Osteoblast (primary cell): Measurements from ENCODE around the gene SFTPA1. TPM values are rescaled to one million over a fixed set of nuclear protein-coding genes. Genes with fewer than 3 reads are reported as not detected.
"Not testable (repeated sequence)": the region's sequence is repeated elsewhere in the genome, so short reads cannot be mapped to it uniquely, and the experiment has no call there.

Experiments used
- DNase-seq: peaks from one replicate; pipeline ENCODE4 v3.0.0; 2011; ENCODE audit warnings: low spot score, mixed read lengths; ENCODE audit not compliant: insufficient read length; ENCODE audit errors: missing footprints
- H2AFZ ChIP-seq: 2 replicates; pipeline ENCODE4 v1.6.0; 2011; ENCODE audit warnings: mild to moderate bottlenecking, low read length
- H3K27ac ChIP-seq: 2 replicates; pipeline ENCODE4 v1.5.1; 2011; ENCODE audit warnings: mild to moderate bottlenecking, low read depth, low read length, moderate library complexity
- H3K27me3 ChIP-seq: 2 replicates; pipeline ENCODE4 v1.6.0; 2012; ENCODE audit warnings: mild to moderate bottlenecking, control low read depth, inconsistent platforms, low read length, moderate library complexity; ENCODE audit not compliant: insufficient read depth
- H3K36me3 ChIP-seq: 2 replicates; pipeline ENCODE4 v1.5.1; 2011; ENCODE audit warnings: mild to moderate bottlenecking, low read length, control low read depth, moderate library complexity; ENCODE audit not compliant: insufficient read depth
- H3K4me1 ChIP-seq: 2 replicates; pipeline ENCODE4 v1.5.1; 2011; ENCODE audit warnings: mild to moderate bottlenecking, low read length, control low read depth, moderate library complexity; ENCODE audit not compliant: insufficient read depth
- H3K4me2 ChIP-seq: 2 replicates; pipeline ENCODE4 v1.6.0; 2011; ENCODE audit warnings: mild to moderate bottlenecking, low read length; ENCODE audit not compliant: insufficient read depth
- H3K4me3 ChIP-seq: fragments of 200-600 bp; sonication (generic); 3 replicates; pipeline ENCODE4 v1.5.1; 2012; ENCODE audit warnings: mild to moderate bottlenecking, low read length, inconsistent platforms; ENCODE audit not compliant: insufficient read depth
- H3K79me2 ChIP-seq: 2 replicates; pipeline ENCODE4 v1.6.0; 2012; ENCODE audit warnings: mild to moderate bottlenecking, low read length, control low read depth, inconsistent platforms; ENCODE audit not compliant: insufficient read depth
- H3K9me3 ChIP-seq: 2 replicates; pipeline ENCODE4 v1.5.1; 2011; ENCODE audit warnings: low read depth, low read length, control low read depth
- H4K20me1 ChIP-seq: 2 replicates; pipeline ENCODE4 v1.6.0; 2012; ENCODE audit warnings: mild to moderate bottlenecking, low read length, control low read depth; ENCODE audit not compliant: insufficient read depth
- CTCF ChIP-seq: IDR thresholded peaks from 2 replicates; pipeline ENCODE4 v1.5.1; 2011; ENCODE audit warnings: mild to moderate bottlenecking, low read depth, low read length, moderate library complexity; ENCODE audit errors: extremely low read depth
- total RNA-seq: library from RNA; depleted of rRNA; stranded (reverse); fragments of >200 nt; gene quantifications from 2 replicates; pipeline ENCODE4 v1.2.3, GENCODE V29; 2012

Gene SFTPA1
- total RNA-seq: not detected in 2 replicates

GRCh38 chr10:79610601-79611191 is at the start of gene SFTPA1:
TSS of gene SFTPA1 (plus strand) at chr10:79610939. CDS start at chr10:79611826, 887 bp downstream.
- no peak within 1 kb of the TSS for H3K27ac ChIP-seq
- H3K27me3 ChIP-seq: peaks cover 19% of the 10 kb centered on the region
- H3K4me2 ChIP-seq: no peak within 1 kb of the TSS
- no peak for TF ChIP-seq CTCF
- no peaks in the 10 kb centered on the region for H4K20me1 ChIP-seq
- H3K4me3 ChIP-seq: no peak within 1 kb of the TSS
- H3K36me3 ChIP-seq: no peaks in the 10 kb centered on the region
- DNase-seq: peak; percentile 65
- no peaks in the 10 kb centered on the region for H3K4me1 ChIP-seq
- no peaks in the 10 kb centered on the region for H3K79me2 ChIP-seq
- no peak within 1 kb of the TSS for H2AFZ ChIP-seq
- H3K9me3 ChIP-seq: no peaks in the 10 kb centered on the region

DNA sequence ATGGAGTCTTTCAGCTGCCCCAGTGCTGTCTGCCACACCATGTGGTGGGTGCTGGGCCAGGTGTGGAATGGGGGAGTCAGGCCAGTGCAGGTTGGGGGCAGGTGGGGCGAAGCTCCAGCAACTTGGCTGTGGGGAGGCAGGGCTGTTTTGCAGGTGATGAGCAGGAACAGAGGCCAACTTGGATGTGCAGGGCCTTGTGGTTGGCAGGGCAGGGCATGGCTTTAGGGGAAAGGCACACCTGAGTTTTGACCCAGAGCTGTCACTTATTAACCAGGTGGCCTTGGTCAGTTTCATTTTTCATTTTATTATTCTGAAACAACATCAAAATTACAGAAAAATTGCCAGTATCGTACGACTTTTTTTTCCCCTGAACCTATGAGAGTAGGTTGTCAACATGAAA is 49.5 kb upstream of the SFTPA1 start:
- H3K36me3 ChIP-seq: no peaks in the 10 kb centered on the region
- peaks cover 30% of the 10 kb centered on the region for H3K27me3 ChIP-seq
- H3K9me3 ChIP-seq: no peaks in the 10 kb centered on the region
- TF ChIP-seq CTCF: no peak
- no peak overlapping the region for H3K27ac ChIP-seq
- no peaks in the 10 kb centered on the region for H3K4me1 ChIP-seq
- no peak overlapping the region for H3K4me3 ChIP-seq
- H4K20me1 ChIP-seq: no peaks in the 10 kb centered on the region
- no peak overlapping the region for H2AFZ ChIP-seq
- H3K4me2 ChIP-seq: no peak overlapping the region
- peak; percentile 14 for DNase-seq
- no peaks in the 10 kb centered on the region for H3K79me2 ChIP-seq

DNA sequence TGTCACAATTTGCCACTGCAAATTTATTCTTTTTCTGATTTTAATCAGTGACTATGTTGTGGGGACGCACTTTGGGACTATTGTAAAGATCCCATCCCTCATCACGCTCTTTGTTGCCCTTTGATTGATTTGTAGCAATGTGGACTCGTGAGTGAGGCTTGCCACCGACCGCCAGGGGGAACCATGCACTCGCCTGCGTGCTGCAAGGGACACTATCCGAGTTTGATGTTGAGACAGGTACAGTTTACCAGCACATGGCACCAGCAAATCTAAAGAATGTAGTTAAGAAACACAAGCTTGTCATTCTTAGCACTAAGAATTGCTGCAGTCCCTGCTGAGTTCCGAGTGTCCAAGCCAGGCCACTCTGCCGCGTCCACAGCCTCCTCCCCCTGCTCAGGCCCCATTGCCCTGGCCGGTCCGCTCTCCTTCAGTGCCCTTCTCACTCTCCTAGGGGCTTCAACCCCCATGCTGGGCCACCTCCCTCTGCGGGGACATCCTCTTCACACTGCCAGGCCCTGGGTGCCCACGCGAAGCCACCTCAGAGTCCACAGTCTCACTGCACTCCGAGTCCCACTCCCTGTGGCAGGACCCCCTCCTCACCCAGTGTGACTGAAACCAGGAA is 48.5 kb upstream of the SFTPA1 start:
- no peaks in the 10 kb centered on the region for H3K36me3 ChIP-seq
- peak overlapping the region; percentile 68 for H3K4me2 ChIP-seq
- H2AFZ ChIP-seq: peak overlapping the region; percentile 71
- no peaks in the 10 kb centered on the region for H3K9me3 ChIP-seq
- DNase-seq: peak; percentile 87
- H3K4me3 ChIP-seq: peak overlapping the region; percentile 38
- H3K27ac ChIP-seq: no peak overlapping the region
- no peaks in the 10 kb centered on the region for H3K79me2 ChIP-seq
- peaks cover 30% of the 10 kb centered on the region for H3K27me3 ChIP-seq
- peak; percentile 93 for TF ChIP-seq CTCF
- no peaks in the 10 kb centered on the region for H3K4me1 ChIP-seq
- H4K20me1 ChIP-seq: no peaks in the 10 kb centered on the region

DNA sequence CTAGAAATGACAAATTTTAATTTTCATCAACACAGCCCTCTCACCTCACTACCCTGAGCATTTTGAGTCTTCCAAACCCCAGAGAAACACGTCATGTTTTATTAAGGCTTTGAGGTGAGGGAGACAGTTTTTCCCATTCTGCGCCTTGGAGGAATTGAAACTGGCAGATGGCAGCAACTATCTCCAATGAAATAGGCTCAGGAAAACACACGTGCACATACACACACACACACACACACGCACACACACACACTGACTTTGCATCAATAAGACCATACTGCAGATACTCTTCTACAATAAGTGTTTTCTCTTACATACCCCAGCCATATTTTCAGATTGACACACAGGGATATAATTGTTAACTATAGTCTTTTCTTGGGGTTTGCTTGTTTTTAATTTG is 47.3 kb upstream of the SFTPA1 start:
- H3K4me1 ChIP-seq: no peaks in the 10 kb centered on the region
- H3K4me3 ChIP-seq: no peak overlapping the region
- H3K36me3 ChIP-seq: no peaks in the 10 kb centered on the region
- H3K9me3 ChIP-seq: no peaks in the 10 kb centered on the region
- no peak overlapping the region for H3K4me2 ChIP-seq
- no peaks in the 10 kb centered on the region for H4K20me1 ChIP-seq
- TF ChIP-seq CTCF: no peak
- DNase-seq: no peak
- H2AFZ ChIP-seq: no peak overlapping the region
- no peaks in the 10 kb centered on the region for H3K79me2 ChIP-seq
- H3K27me3 ChIP-seq: peaks cover 32% of the 10 kb centered on the region
- H3K27ac ChIP-seq: no peak overlapping the region

GRCh38 chr10:79570624-79571023 is 40.1 kb upstream of the SFTPA1 start:
- not testable (repeated sequence) for H3K27ac ChIP-seq, H3K4me2 ChIP-seq, H3K79me2 ChIP-seq, DNase-seq, H3K9me3 ChIP-seq, H2AFZ ChIP-seq, H3K4me1 ChIP-seq, H3K36me3 ChIP-seq, H3K4me3 ChIP-seq, H4K20me1 ChIP-seq, H3K27me3 ChIP-seq
